Sigmoid colon (tissue), 3 donors: ENCODE results near the gene GPC5.

Experiments
- CTCF ChIP-seq, 4 experiments: fragments of 450-650 bp in 3 of 4; fragments of 200-600 bp in 1 of 4; IDR thresholded peaks; one replicate each; pipeline ENCODE4 v1.5.1; 2016 to 2019; ENCODE audit warnings: antibody characterized with exemption in 4 of 4, mild to moderate bottlenecking in 3 of 4, moderate library complexity in 2 of 4
- POLR2A ChIP-seq, 2 donors: fragments of 450-650 bp; IDR thresholded peaks; one replicate each; pipeline ENCODE4 v1.6.1; 2016; ENCODE audit warnings: antibody characterized with exemption in 2 of 2, mild to moderate bottlenecking in 2 of 2, moderate library complexity in 2 of 2

- TF ChIP-seq POLR2A (IDR thresholded peaks at IDR 0.05) = no peak
- no peak for TF ChIP-seq CTCF (IDR thresholded peaks at IDR 0.05)
These were observed 195.0 kb downstream of the GPC5 start for GRCh38 chr13:91593456-91593855.
